Peyer's patch (tissue), 4 donors: ENCODE data around the gene IRF9. TPM values are rescaled to one million over a fixed set of nuclear protein-coding genes. Genes with fewer than 3 reads are reported as not detected.
A peak's percentile ranks its signal among the peaks of the same experiment; 100 is the strongest.

Experiments used
- DNase-seq, 3 donors: peaks; one replicate each; pipeline ENCODE4 v3.0.0-alpha.2; 2017 to 2019
- H3K27ac ChIP-seq, 4 donors: fragments of 200-600 bp; sonication (generic); one replicate each; pipeline ENCODE4 v1.5.1; 2016 to 2019
- H3K27me3 ChIP-seq, 2 donors: fragments of 200-600 bp; sonication (generic); one replicate each; pipeline ENCODE4 v1.5.1; 2019
- H3K36me3 ChIP-seq, 3 donors: fragments of 200-600 bp; sonication (generic); one replicate each; pipeline ENCODE4 v1.5.1; 2016 to 2019
- H3K4me1 ChIP-seq, 4 donors: fragments of 200-600 bp; sonication (generic); one replicate each; pipeline ENCODE4 v1.5.1; 2016 to 2019
- H3K4me3 ChIP-seq, 4 donors: fragments of 200-600 bp; sonication (generic); 1 replicate in 3 of 4; 2 replicates in 1 of 4; pipeline ENCODE4 v1.5.1; 2016 to 2019; ENCODE audit warnings: mild to moderate bottlenecking in 1 of 4
- H3K9me3 ChIP-seq, 4 donors: fragments of 200-600 bp; sonication (generic); one replicate each; pipeline ENCODE4 v1.5.1; 2016 to 2019; ENCODE audit warnings: mild to moderate bottlenecking in 1 of 4
- POLR2A ChIP-seq, 2 donors: fragments of 450-650 bp; IDR thresholded peaks; one replicate each; pipeline ENCODE4 v1.5.1; 2017; ENCODE audit warnings: antibody characterized with exemption in 2 of 2, mild to moderate bottlenecking in 2 of 2, moderate library complexity in 2 of 2
- total RNA-seq, 4 donors: library from RNA; depleted of rRNA; stranded (reverse); fragments of >200 nt; gene quantifications; one replicate each; pipeline ENCODE4 v1.1.0, GENCODE V29; 2016
- TF ChIP-seq, protein P1 (sequence below), 6 experiments: fragments of 450-650 bp in 4 of 6; fragments of 200-600 bp in 2 of 6; sonication (generic) in 1 of 6; IDR thresholded peaks; one replicate each; pipeline ENCODE4 v1.5.1; 2017 to 2019; ENCODE audit warnings: antibody characterized with exemption in 6 of 6, mild to moderate bottlenecking in 3 of 6, moderate library complexity in 1 of 6

Gene IRF9
- total RNA-seq, 4 donors from 2014 or later = 64.1 to 219 (median 80.8) TPM

- no peak for DNase-seq
- Histone ChIP-seq H3K4me3 (no peak overlapping the region), H3K9me3 (no peaks in the 10 kb centered on the region), H3K27ac (peak overlapping the region in 1 of 4 donors; percentile 31), H3K36me3 (peaks cover 0 to 73% (median 3%) of the 10 kb centered on the region in 3 donors), H3K4me1 (peaks cover 0 to under 1% (median 0%) of the 10 kb centered on the region in 4 donors), H3K27me3 (no peaks in the 10 kb centered on the region)
- TF ChIP-seq POLR2A (IDR thresholded peaks at IDR 0.05) = no peak
- TF ChIP-seq, protein P1, sequence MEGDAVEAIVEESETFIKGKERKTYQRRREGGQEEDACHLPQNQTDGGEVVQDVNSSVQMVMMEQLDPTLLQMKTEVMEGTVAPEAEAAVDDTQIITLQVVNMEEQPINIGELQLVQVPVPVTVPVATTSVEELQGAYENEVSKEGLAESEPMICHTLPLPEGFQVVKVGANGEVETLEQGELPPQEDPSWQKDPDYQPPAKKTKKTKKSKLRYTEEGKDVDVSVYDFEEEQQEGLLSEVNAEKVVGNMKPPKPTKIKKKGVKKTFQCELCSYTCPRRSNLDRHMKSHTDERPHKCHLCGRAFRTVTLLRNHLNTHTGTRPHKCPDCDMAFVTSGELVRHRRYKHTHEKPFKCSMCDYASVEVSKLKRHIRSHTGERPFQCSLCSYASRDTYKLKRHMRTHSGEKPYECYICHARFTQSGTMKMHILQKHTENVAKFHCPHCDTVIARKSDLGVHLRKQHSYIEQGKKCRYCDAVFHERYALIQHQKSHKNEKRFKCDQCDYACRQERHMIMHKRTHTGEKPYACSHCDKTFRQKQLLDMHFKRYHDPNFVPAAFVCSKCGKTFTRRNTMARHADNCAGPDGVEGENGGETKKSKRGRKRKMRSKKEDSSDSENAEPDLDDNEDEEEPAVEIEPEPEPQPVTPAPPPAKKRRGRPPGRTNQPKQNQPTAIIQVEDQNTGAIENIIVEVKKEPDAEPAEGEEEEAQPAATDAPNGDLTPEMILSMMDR (IDR thresholded peaks at IDR 0.05) = no peak
Measured at GRCh38 chr14:24122416-24122815, 38.6 kb upstream of the IRF9 start.

DNA sequence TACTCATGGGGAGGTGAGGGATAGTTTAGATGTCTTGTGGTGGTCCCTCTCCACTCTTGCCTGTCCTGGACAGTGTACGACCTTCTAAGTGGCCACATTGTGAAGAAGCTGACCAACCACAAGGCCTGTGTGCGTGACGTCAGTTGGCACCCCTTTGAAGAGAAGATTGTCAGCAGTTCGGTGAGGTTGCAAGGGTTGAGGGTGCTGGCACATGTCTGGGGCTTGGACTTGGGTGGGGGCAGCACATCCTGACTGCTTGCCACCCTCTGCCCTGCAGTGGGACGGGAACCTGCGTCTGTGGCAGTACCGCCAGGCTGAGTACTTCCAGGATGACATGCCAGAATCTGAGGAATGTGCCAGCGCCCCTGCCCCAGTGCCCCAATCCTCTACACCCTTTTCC, 38.2 kb upstream of the IRF9 start:
- no peak overlapping the region for H3K4me3 ChIP-seq
- no peaks in the 10 kb centered on the region for H3K27me3 ChIP-seq
- H3K27ac ChIP-seq = peak overlapping the region in 1 of 4 donors; percentile 18
- H3K9me3 ChIP-seq = no peaks in the 10 kb centered on the region
- no peak for DNase-seq
- H3K4me1 ChIP-seq = no peaks in the 10 kb centered on the region
- H3K36me3 ChIP-seq = peaks cover 0 to 68% (median 3%) of the 10 kb centered on the region in 3 donors
- TF ChIP-seq, protein P1 (IDR thresholded peaks at IDR 0.05) = no peak

DNA sequence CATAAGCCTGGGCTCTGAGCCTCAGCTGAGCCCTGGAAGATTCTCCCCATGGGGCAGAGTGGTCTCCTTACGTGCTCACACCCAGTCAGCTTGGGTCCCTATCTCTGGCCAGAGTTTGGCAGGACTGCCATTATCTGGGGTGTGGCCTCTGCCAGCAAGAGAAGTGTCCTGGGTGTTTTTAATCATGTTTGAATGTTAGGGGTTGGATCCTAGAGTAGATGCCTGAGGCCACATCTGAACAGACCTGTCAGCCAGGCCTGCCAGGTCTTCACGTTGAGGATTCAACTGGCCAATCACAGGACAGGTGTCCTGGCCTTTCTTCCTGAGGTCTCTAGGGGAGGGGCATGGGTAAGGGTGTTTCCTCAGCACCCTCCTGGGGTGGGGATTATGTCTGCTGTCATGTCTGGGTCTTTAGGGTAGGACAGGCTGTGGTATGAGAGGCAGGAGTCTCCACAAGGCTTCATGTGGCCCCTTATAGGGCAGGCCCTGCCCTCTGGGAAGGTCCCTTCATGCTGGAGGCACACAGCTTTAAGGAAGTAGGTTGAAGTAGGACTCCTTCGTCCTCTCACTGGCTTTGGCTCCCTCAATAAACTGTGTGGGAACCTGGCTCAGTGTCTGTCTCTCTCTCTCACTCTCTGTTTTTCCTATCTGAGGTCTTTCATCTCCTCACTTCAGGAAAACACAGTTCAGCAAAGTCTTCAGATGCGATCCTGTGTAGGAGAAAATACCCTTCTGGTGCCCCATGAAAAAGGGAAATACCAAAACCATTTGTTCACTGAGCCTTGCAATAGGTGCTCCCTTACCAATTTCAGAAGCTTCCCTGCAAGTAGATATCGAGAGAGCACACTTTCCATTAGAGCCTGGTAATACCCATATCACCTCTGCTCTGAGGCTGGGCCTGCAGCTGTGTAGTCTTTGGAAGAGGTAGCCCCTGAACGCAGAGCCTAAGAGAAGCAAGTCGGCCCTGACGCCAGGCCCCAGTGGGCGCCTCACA, 37.3 kb upstream of the IRF9 start:
- H3K36me3 ChIP-seq = peaks cover 0 to 60% (median 3%) of the 10 kb centered on the region in 3 donors
- no peaks in the 10 kb centered on the region for H3K9me3 ChIP-seq
- peak overlapping the region in 1 of 4 donors; percentile 52 for H3K27ac ChIP-seq
- no peaks in the 10 kb centered on the region for H3K4me1 ChIP-seq
- H3K4me3 ChIP-seq = no peak overlapping the region
- no peak for DNase-seq
- TF ChIP-seq, protein P1 (IDR thresholded peaks at IDR 0.05) = no peak
- no peak for TF ChIP-seq POLR2A (IDR thresholded peaks at IDR 0.05)
- no peaks in the 10 kb centered on the region for H3K27me3 ChIP-seq

DNA sequence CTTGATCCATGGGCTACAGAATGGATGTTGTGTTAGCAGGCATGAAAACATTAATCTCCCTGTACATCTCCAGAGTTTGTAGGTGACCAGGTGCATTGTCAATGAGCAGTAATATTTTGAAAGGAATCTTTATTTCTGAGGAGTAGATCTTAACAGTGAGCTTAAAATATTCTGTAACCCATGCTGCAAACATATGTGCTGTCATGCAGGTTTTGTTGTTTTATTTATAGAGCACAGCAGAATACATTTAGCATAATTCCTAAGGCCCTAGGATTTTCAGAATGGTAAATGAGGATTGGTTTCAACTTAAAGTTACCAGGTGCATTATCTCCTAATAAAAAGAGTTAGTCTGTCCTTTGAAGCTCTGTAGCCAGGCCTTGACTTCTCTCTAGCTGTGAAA, 34.1 kb upstream of the IRF9 start:
- TF ChIP-seq, protein P1 (IDR thresholded peaks at IDR 0.05) = no peak
- TF ChIP-seq POLR2A (IDR thresholded peaks at IDR 0.05) = no peak
- H3K4me3 ChIP-seq = no peak overlapping the region
- H3K36me3 ChIP-seq = peaks cover 0 to 27% (median 0%) of the 10 kb centered on the region in 3 donors
- H3K27me3 ChIP-seq = no peaks in the 10 kb centered on the region
- no peaks in the 10 kb centered on the region for H3K9me3 ChIP-seq
- H3K4me1 ChIP-seq = no peaks in the 10 kb centered on the region
- H3K27ac ChIP-seq = no peak overlapping the region
- DNase-seq = no peak

DNA sequence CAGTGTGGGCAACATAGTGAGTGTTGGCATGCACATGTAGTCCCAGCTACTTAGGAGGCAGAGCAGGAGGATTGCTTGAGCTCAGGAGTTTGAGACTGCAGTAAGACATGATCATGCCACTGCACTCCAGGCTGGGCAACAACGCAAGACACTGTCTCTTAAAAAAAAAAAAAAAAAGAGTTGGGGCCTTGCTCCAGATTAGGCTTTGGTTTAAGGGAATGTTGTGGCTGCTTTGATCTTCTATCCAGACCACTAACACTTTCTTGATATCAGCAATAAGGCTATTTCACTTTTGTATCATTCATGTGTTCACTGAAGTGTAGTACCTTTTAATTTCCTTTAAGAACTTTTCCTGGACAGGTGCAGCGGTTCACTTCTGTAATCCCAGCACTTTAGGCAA, 33.4 kb upstream of the IRF9 start:
- peaks cover 0 to 20% (median 0%) of the 10 kb centered on the region in 3 donors for H3K36me3 ChIP-seq
- no peaks in the 10 kb centered on the region for H3K9me3 ChIP-seq
- no peak for DNase-seq
- no peak overlapping the region for H3K4me3 ChIP-seq
- TF ChIP-seq POLR2A (IDR thresholded peaks at IDR 0.05) = no peak
- TF ChIP-seq, protein P1 (IDR thresholded peaks at IDR 0.05) = no peak
- peaks cover 0 to 3% (median 0%) of the 10 kb centered on the region in 4 donors for H3K4me1 ChIP-seq
- H3K27me3 ChIP-seq = no peaks in the 10 kb centered on the region
- H3K27ac ChIP-seq = no peak overlapping the region
